GM15510 (cell line): Measurements from ENCODE around the gene AKR7A3.

ENCODE experiments used
- POLR2A ChIP-seq: IDR thresholded peaks from 3 replicates; pipeline ENCODE4 v1.6.1; 2011; ENCODE audit warnings: borderline replicate concordance; ENCODE audit not compliant: insufficient read length; ENCODE audit errors: extremely low read depth

The AKR7A3 gene

DNA sequence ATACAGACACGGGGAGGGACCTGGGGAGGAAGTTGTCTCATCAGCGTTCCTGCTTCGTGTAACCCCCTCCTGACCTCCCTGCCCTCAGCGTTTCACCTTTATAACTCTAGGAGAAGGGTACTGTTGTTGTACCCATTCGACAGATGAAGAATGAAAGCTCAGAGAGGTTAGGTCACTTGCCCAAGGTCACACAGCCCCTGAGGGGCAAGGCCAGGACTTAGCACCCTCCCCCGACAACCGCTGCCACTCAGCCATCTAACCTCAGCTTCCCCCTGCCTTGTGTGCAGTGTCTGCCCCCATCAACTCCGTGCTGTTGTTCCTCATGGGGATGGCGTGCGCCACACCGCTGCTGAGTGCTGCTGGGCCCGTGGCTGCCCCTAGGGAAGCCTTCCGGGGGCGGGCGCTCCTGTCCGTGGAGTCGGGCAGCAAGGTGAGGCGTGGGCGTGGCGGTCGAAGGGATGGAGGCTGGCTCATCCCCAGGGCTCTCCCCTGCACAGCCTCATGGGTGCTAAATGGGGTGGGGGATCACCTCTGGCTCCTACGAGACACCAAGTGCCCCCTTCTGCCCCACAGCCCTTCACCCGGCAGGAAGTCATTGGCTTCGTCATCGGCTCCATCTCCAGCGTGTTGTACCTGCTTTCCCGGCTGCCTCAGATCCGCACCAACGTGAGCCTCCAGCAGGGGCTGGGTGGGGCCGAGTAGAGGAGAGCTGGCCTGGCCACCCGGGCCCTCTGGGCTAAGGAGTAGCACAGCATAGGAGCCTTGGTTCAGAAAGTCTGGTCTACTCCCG is 37.6 kb upstream of the AKR7A3 start:
- no peak for TF ChIP-seq POLR2A

- no peak for TF ChIP-seq POLR2A
These were observed 36.9 kb upstream of the AKR7A3 start for GRCh38 chr1:19325368-19325957.

DNA sequence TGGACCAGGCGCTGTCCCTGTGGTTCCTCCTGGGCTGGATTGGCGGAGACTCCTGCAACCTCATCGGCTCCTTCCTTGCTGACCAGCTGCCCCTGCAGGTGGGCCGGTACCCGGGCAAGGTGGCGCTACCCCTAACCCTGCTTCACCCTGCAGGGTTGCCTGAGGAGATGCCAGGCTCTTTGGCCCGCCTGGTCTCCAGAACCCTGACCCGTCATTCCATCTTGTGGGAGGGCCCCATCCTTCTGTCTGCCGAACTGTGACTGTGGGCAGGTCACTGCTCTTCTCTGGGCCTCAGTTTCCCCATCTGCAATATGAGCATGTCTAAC is 36.1 kb upstream of the AKR7A3 start:
- TF ChIP-seq POLR2A, result no peak

DNA sequence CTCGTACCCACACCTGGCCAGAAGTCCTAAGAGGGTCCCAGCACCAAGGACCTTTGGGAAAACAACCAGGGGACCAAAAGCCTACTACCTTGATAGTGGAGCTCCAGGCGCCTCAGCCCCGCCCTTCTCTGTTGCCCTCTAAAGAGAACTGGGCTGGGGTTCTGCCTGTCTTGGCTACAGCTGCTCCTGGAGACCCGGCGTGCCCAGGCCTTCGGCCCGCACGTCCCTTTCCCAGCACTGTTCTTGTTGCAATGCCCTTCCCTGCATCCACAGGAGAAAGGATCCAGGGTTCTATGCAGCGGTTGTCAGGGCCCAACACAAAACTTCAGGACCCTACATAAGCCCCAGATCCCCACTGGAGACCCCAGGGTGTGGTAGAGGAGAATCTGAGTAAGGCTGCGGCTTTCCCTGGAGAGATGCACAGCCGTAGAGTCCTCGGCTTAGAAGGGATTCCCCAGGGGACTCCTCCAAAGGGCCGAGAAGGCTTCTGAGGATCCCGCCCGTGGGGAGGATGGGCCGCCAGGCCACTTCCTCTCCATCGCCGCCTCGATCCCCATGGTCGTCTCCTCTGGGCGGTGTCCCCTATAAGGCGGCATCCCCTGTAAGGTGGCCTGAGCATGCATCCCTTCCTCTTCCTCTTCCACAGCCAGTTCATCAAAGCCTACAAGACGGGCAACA is 35.6 kb upstream of the AKR7A3 start:
- no peak for TF ChIP-seq POLR2A

DNA sequence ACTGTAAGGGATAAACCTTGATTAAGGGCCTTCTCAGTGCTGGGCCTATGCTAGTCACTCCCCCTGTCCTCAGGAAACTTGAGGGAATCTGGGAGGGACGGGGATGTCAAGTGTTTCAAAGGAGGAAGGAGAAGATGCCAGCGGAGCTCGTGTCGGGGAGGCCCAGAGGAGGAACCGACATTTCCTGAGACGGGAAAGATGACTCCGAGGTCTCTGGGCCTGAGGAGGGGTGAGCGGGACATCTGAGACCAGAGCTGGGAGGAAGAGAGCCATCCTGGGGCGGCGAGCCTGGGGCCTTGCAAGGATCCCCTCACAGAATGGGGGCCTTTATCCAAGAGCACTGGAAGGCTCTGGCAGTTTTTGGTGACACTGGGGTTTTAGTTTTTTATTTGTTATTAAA is 33.9 kb upstream of the AKR7A3 start:
- TF ChIP-seq POLR2A, result no peak

GRCh38 chr1:19321071-19321470 is 32.5 kb upstream of the AKR7A3 start:
- no peak for TF ChIP-seq POLR2A

DNA sequence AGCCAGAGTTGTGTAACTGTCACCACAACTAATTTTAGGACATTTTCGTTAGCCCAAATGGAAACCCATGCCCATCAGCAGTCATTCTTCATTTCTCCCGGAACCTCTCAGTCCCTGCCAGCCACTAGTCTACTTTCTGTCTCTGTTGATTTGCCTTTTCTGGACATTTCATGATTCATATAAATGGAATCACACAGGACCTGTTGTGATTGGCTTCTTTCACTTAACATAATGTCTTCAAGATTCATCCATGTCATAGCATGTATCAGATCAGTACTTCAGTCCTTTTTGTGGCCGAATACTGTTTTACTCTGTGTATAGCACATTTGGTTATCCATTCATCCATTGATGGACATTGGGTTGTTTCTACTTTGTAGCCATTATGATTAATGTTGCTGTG is 30.6 kb upstream of the AKR7A3 start:
- no peak for TF ChIP-seq POLR2A

DNA sequence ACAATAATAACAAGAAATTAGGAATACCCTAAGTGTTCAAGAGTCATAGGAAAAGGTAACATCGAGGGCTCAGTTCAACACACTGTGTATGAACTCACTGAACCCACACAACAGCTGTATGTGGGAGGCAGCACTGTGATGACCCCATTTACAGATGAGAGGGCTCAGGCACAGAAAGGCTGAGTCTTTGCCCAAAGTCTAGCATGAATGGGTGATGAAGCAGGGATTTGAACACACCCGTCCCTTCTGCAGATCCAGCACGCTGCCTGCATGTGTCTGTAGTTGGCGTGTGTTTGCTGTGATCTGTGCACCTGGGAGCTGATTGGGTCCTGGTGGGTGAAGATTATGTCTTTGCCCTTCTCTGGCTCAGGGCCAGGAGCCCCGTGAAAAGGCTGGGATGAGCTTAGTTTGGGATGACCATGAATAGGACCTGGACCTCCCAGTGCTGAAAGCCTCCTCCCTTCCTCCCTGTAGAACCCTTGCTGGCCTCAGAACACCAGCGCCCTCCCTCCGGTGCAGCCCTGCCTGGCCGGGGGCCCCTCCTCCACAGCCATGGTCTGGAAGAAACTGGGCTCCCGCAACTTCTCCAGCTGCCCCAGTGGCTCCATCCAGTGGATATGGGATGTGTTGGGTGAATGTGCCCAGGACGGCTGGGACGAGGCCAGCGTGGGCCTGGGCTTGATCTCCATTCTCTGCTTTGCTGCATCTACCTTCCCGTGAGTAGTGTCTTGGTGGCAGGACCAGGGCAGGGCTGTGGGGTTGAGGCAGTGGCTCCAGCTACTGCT is 28.7 kb upstream of the AKR7A3 start:
- no peak for TF ChIP-seq POLR2A

DNA sequence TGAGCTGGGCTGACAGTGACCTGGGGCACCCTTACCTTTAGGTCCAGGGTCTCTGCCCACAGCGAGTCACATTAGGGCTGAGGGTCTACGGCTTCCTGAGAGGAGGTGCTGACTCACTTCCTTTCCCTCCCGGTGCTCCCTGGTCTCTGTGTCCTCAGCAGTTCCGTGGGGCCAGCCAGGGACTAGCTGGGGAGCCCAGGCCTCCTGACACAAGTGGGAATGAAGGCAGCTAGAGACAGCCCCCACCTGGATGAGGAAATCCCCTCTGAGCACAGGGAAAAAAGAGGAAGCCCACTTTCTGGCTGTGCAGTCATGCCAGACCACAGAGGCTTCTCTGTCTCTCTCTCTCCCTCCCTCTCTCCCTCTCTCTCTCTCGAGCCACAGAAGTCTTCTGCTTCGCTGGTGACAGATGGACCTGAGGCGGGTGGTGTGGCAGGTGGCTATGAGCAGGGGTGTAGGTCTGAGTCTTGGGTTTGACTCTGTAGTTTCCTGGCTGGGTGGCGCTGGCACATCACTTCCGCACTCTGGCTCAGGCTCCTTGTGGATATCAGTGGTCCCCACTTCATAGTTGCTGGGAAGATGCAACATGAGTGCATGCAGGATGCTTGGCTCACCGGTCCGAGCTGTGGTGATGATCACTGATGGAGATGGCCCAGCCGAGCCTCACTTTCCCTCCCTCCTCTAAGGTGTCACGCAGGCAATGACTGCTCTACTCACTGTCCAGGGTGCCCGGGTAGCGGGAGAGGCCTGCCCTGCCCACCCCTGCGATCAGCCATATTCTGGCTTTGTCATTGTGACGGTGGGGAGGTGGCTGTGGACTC is 27.0 kb upstream of the AKR7A3 start:
- TF ChIP-seq POLR2A, result no peak

GRCh38 chr1:19313961-19314882 is 25.7 kb upstream of the AKR7A3 start:
- TF ChIP-seq POLR2A, result no peak

- TF ChIP-seq POLR2A, result no peak
These were observed 25.0 kb upstream of the AKR7A3 start for GRCh38 chr1:19313636-19313959.

- no peak for TF ChIP-seq POLR2A
These were observed 24.4 kb upstream of the AKR7A3 start for GRCh38 chr1:19312782-19313635.
